ENCODE results near the gene IER5L.

- TF ChIP-seq CTCF (IDR thresholded peaks at IDR 0.05; ENCODE audit: insufficient read depth, low read length, poor library complexity, severe bottlenecking), result no peak
- TF ChIP-seq EZH2phosphoT487 (conservative IDR thresholded peaks at IDR 0.05; ENCODE audit: low read length), result no peak
These were observed 35.5 kb upstream of the IER5L start for GRCh38 chr9:129213551-129213950.

All from SU-DHL-6 (cell line).